GM18505 (cell line): ENCODE data around the gene DENND1A.

Experiments
- ATAC-seq: cut with Tn5 transposase; IDR thresholded peaks from one replicate; pipeline ENCODE4 v1.9.1; 2021; ENCODE audit not compliant: unreplicated experiment
- POLR2A ChIP-seq: IDR thresholded peaks from 4 replicates; pipeline ENCODE4 v1.6.1; 2011; ENCODE audit warnings: borderline replicate concordance; ENCODE audit not compliant: insufficient read depth, insufficient read length; ENCODE audit errors: extremely low read depth

Gene DENND1A

GRCh38 chr9:123454361-123454760 lies 475.6 kb downstream of the DENND1A start:
- ATAC-seq, result no peak
- TF ChIP-seq POLR2A, result no peak

DNA sequence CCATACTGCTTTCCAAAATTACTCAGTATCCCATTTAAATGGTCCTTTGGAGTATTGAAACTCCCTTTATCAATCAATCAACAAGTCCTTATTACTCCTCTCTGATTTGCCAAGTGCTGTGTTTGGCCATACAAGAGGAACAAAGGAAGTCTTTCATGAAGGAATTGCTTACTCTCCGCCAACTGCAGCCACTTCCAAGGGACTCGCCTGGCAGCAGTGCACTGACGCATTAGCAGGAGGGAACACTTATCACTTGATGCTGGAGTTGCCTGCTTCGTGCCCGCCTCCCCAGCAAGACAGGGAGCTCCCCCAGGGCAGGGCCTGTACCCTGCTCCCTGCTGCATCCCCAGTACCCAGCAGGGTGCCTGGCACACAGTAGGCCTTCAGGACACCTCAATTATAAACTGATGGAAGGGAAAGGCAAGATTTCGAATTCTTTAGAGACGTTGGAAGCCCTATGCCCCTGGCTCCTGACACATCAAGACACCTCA lies 476.1 kb downstream of the DENND1A start:
- TF ChIP-seq POLR2A, result no peak
- no peak for ATAC-seq

DNA sequence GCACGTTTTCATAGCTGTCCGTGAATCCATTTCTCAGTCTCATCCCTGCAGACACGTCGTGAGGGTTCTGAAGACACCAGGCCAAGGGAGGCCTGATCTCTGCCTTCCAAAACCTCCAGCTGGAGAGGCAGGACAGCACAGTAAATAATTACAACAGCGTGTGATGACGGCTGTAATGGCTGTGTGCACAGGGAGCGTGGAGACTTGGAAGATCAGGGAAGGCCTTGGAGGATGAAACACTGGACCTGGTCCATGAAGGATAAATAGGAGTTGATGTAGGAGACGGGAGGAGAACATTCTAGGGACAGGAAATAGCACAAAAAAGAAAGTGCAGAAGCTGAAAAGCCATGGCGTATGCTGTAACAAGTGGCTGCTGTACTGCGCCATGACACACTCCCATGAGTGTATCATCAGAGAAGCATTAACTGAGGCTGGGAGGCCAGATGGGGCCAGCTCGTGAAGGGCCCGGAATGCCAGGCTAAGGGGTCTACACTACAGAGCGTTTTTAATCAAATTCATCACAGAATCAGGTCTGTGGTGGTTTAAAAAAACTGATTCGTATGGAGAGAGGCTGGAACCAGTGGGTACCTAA lies 476.8 kb downstream of the DENND1A start:
- no peak for ATAC-seq
- TF ChIP-seq POLR2A, result no peak

DNA sequence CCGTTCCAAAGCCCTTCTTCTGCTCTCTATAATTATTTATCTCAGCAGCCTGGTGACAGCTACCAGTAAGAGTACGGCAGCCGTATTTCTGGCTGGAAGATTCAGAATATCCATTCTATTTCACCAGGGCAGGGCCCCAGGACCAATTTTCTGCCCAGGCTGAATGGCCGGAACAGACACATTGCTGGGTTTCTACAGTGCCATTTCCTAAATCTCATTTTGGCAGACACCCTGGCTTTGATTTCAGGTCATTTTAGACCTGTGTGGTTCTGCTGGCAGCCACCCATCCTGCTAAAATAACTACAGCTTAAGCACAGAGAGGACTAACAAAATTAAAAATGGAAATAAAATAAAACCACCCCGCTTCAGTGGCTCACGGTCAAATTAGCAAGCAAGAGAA lies 478.9 kb downstream of the DENND1A start:
- ATAC-seq, result no peak
- TF ChIP-seq POLR2A, result no peak

- no peak for TF ChIP-seq POLR2A
- ATAC-seq, result no peak
Measured at GRCh38 chr9:123450098-123450770, 479.7 kb downstream of the DENND1A start.

DNA sequence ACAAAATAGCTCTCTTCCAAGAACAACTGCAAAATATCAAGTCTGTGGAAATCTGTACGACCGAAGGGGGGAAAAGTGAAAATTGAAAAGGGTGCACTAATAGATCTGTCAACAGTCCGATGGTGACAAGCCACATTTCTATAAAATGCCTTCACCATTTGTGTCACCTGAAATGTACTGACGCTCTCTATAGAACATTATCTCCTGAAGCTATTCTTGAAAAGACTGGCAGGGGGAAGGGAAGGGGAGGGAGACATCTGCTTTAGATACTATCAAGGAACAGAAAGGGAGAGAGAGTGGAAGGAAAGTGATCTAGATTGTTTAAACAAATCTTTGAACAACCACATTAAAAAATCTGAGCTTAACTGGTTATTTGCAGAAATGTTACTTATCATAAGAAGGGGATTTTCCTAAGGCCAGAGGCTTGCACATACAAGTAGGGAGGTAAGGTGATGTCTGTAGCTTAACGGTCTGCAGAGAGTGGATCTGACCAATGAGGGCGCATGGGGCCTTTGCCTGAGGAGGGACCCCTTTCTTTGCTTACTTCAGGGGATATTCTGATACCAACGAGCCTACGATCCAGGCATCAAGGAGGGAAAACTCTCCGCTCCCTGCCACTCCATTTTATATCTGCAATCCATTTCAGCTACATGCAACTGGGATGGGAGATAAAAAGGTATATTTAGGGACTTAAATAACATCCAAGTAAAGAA lies 481.8 kb downstream of the DENND1A start:
- no peak for TF ChIP-seq POLR2A
- ATAC-seq, result no peak

DNA sequence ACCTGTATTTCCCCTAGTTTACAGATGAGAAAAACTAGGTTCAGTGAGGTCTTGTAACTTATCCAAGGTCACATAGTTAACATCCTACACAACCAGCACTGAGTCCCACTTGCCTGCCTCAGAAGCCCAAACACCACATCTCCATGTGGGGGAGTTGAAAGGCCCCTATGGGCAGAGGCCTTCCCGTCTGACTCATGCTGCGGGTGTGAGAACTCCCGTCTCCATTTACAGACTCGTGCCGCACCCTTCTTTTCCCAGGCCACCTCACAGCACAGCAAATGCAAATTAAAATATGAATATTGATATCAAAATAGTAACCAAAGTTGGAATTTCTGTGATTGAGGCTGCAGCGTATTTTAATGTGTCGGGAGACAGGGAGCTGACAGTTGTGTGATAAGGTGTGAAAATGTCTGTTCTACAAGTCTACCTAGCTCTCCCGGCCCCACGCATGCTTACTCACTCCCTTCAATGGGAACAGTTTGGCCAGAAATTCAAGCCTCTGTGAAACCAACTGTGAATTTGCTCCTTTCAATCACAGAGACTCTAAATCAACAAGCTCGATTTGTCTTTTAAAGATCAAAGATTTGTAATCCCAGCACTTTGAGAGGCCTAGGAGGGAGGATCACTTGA lies 483.8 kb downstream of the DENND1A start:
- ATAC-seq, result no peak
- no peak for TF ChIP-seq POLR2A

- no peak for TF ChIP-seq POLR2A
- ATAC-seq, result no peak
Measured at GRCh38 chr9:123445116-123445515, 484.8 kb downstream of the DENND1A start.

- TF ChIP-seq POLR2A, result no peak
- no peak for ATAC-seq
Measured at GRCh38 chr9:123441769-123442168, 488.2 kb downstream of the DENND1A start.

GRCh38 chr9:123440256-123440655 lies 489.7 kb downstream of the DENND1A start:
- TF ChIP-seq POLR2A, result no peak
- no peak for ATAC-seq

GRCh38 chr9:123438821-123439220 lies 491.1 kb downstream of the DENND1A start:
- no peak for TF ChIP-seq POLR2A
- ATAC-seq, result no peak

DNA sequence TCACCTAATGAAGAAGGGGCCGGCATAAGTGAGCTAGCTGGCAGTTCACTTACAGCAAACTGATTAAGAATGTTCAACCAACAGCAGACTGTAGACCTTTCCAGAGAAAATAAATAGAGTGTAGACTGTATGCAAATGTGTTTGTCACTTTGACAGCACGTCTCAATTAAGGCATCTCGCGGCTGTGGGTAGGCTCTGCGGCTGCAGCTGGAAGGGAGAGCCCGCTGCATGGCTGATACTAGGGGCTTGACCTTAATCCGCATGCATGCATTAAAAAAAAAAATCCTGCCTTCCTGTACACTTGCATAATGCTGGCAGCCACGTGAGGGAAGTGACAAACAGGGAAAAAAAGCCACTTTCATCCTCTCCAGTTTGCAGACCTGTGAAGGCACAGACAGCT lies 491.6 kb downstream of the DENND1A start:
- ATAC-seq, result no peak
- TF ChIP-seq POLR2A, result no peak

GRCh38 chr9:123437201-123437600 lies 492.7 kb downstream of the DENND1A start:
- TF ChIP-seq POLR2A, result no peak
- ATAC-seq, result no peak
